Fibroblast of lung (primary cell): ENCODE data around the gene UBE2E3.

ENCODE experiments used
- CTCF ChIP-seq, 2 donors: IDR thresholded peaks in 1 of 2; conservative IDR thresholded peaks in 1 of 2; 1 replicate in 1 of 2; 2 replicates in 1 of 2; pipeline ENCODE4 v1.5.1; 2011 to 2012; ENCODE audit warnings: low read length in 2 of 2, control low read depth in 1 of 2, inconsistent platforms in 1 of 2, low read depth in 1 of 2, mild to moderate bottlenecking in 1 of 2
- EZH2 ChIP-seq: IDR thresholded peaks from 2 replicates; pipeline ENCODE4 v1.5.1; 2012; ENCODE audit warnings: low read length, control low read depth, mild to moderate bottlenecking; ENCODE audit errors: missing control alignments

GRCh38 chr2:181046833-181047232 is 66.4 kb downstream of the UBE2E3 start:
- no peak for TF ChIP-seq CTCF (conservative IDR thresholded peaks at IDR 0.05 in 1 of 2, IDR thresholded peaks at IDR 0.05 in 1 of 2; ENCODE audit: low read depth in 1 of 2, low read length in 2 of 2)
- TF ChIP-seq EZH2: no peak
